HG02798 (cell line): ENCODE results near the gene IL1R2.

Source experiments
- ATAC-seq: cut with Tn5 transposase; IDR thresholded peaks from one replicate; pipeline ENCODE4 v1.9.1; 2021; ENCODE audit warnings: mild to moderate bottlenecking; ENCODE audit not compliant: unreplicated experiment, poor library complexity

The IL1R2 gene

GRCh38 chr2:101991721-101992145 is at the start of gene IL1R2:
TSS of gene IL1R2 (plus strand) at chr2:101991960. CDS start at chr2:102008576, 16,616 bp downstream.
- no peak for ATAC-seq

- ATAC-seq = no peak
Observed at GRCh38 chr2:101942851-101943250, 48.9 kb upstream of the IL1R2 start.

DNA sequence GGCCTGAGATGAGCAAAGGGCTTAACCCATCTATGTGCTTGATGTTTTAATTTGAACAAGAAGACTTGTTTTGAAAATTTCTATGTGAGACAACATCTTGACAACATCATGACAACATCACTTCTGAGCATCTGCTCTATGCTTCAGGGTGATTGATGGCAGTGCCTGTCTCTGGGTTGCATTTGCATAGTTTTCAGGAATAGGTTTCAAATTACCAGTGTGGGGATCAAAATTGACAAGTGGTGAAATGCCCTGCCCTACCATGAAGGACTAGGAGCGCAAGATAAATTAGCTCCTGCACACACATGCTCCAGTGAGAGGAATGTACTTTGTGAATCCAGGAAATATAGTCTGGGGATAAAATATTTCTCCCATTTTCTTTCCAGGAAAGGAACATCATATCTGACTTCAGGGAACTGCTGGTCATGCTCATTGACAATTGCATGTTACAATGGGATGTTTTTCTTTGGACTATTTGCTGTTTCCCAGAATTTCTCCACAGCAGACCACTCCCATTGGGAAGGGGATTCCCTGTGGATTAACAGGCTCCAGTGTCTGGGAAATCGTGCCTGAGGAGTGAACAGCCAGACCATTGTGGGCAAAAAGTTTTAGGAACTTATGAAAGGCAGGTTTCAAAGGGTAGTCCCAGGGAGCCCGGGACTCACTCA is 45.3 kb upstream of the IL1R2 start:
- no peak for ATAC-seq

DNA sequence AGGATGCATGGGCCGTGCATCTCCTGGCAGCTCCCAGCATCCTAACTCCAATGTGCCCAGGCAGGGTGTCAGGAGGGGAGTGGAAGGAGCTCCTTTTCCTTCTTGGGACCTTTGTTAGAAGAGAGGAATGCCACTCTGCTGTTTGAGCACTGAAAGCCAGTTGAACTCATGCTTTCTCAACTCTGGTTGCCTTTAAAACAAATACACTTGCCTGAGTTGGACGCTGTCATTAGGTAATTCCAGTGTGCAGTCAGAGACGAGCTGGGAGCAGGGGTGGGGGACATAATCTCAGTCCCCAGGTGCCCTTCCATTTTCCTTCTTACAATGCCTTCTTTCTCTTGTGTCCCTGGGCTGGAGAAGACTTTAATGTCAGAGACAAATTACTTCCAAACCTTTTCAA is 44.4 kb upstream of the IL1R2 start:
- no peak for ATAC-seq

- no peak for ATAC-seq
Observed at GRCh38 chr2:101948625-101949155, 43.1 kb upstream of the IL1R2 start.

DNA sequence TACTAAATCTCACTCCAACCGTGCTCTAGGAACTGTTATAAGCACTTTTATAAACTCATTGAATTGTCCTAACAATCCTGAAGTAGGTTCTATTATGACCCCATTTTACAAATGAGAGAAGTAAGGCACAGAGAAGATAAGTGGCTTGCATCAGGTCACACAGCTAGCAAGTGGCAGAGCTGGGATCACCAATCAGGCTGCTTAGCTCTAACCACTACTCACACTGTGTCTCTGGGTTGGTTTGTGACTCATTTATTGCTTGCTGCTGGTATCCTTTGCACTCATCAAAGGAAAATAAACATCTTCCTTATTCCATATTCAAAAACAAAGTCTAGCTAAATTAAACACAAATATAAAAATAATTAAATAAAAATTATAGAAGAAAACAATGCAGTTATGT is 42.5 kb upstream of the IL1R2 start:
- ATAC-seq = no peak

- no peak for ATAC-seq
Observed at GRCh38 chr2:101951296-101951695, 40.5 kb upstream of the IL1R2 start.

GRCh38 chr2:101952551-101952950 is 39.2 kb upstream of the IL1R2 start:
- no peak for ATAC-seq

- ATAC-seq = no peak
Observed at GRCh38 chr2:101956465-101957438, 35.0 kb upstream of the IL1R2 start.

DNA sequence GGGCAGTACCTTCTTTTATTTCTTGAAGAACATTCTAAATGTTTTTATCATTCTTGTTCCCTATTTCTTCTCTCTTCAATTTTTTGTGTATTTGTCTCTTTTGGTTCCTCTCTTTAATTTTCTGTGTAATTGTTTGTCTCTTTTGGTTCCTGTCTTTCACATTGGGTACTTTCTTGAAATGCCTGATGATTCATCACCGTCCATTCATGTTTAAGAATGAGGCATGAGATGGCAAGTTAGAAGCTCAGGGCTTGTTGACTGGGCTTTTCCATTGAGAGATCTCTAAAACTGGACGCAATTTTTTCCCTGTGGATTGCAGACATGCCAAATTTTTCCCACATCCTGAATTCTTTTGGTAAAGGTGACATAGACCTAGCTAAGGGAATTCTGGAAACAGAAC is 33.7 kb upstream of the IL1R2 start:
- no peak for ATAC-seq

DNA sequence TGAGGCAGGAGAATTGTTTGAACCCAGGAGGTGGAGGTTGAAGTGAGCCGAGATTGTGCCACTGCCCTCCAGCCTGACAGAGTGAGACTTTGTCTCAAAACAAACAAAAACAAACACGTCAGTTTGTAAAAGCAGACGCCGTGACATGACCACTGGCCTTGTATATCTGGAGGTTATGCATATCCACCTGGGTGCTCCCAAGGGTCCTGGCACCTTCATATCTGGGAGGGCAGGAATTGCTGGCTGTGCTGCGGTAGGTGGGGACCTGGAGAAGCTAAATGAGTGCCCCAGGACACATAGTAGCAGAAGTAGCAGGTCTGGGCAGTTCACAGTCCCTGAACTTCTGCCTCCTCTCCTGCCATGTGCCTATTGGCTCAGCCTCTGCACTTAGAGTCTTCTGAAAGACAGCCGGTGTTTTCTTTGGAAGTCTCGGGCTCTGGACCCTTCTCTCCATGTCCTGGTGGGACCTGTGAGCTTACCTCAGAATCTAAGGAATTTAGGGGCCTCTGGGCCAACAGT is 30.9 kb upstream of the IL1R2 start:
- ATAC-seq = no peak

DNA sequence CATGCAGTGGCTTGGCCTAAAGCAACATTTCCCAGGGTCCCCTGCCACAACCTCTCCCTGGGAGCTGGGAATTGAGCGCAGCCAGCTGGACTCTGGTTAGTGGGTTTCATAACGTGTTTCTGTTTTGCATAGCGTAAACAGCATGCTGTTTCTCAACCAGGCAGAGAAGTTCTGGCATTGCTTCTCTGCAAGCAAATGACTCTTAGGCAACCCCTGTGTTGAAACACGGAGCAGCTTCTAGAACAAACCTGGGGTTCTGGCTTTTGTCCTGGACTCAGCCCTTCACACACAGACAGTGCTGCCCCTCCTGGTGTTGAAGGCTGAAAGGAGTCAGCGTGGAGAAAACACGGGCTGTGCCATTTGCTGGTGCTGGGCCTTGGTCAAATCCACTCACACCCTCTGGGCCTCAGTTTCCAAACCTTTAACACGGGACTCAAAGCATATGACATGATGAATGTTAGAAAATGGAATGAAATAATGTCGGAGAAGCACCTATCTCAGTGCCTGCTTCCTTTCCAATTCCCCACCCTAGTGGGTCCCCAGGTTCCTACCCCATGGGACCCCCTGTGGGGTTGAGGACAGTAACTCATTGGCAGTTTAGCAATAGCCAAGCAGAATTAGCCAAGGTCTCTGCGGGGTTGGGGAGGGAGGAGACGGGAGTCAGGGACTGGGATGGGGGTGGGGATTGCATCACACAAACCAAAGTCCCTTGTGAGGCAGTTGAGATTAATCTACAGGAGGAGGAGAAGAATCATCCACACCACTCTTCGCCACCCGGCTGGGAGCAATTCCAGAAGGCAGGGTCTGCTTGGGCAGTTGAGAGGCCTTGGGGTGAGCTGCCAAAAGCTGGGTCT is 30.2 kb upstream of the IL1R2 start:
- ATAC-seq = no peak

- ATAC-seq = no peak
Observed at GRCh38 chr2:101962309-101962708, 29.5 kb upstream of the IL1R2 start.

DNA sequence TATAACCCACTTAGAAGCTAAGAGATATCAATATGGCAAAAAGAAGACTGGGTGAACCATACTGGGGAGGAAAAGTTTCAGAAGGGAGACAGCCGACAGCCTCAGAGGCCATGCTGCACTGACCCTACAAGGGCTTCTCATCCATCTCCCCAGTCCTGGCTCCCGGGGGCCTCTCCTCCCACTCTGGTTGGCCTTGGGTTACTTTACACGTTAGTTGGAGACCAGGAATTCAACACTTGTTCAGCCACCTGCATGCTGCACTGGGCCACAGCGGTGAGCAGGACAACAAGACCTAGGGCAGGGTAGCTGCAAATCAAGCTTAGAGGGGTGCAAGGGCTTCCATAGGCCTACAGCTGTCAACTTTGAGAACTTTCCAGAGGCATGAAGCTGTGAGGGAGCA is 28.6 kb upstream of the IL1R2 start:
- no peak for ATAC-seq

DNA sequence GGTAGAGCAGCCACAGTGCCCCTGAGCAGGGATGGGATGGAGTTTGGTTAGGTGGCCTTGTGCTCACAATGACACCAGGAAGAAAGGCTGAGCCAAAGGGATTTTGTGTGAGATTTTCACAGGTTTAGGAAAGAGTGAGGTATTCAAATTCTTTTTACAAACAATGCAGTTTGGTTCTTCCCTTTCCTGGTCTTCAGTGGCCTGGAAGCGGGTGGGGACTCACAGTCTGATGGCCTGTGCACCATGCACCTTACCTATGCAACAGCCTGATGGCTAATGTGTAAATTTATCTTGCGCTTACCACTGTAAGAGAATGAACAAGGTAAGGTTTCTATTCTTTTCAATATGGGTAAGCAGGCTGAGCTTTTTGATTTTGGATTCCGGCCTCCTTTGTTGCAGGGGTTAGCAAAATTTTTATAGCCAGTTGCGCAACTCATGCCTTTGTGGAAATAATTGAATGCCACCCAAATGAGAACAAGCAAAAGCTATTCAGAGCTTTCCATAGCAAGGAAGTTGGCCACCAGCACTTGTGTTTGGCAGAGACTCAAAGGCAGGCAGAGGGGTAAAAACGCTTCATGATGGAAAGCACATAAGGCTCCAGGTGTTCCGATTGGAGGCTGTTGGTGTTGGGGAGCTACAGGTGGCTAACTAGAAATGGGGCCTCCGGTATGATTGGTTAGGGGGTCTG is 23.8 kb upstream of the IL1R2 start:
- no peak for ATAC-seq

GRCh38 chr2:101969723-101970122 is 22.0 kb upstream of the IL1R2 start:
- no peak for ATAC-seq

DNA sequence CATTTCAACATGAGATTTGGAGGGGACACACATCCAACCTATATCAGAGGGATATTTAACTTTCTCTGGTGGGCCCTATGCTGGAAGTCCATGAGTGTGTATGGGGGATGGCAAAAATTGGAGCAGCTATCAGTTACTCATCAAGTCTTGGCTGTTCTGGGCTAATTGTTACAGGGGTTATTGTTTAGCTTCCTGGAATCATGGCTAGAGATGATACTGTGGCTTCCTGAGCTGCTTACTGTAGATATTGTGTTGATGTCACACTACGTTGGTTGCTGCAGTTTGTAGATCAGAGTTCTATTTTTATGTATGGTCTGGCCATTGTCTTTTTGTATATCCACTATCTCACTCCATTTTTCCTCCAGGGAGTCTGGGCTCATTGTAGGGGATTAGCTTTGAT is 20.9 kb upstream of the IL1R2 start:
- ATAC-seq = no peak

- ATAC-seq = no peak
Observed at GRCh38 chr2:101971836-101972235, 19.9 kb upstream of the IL1R2 start.

DNA sequence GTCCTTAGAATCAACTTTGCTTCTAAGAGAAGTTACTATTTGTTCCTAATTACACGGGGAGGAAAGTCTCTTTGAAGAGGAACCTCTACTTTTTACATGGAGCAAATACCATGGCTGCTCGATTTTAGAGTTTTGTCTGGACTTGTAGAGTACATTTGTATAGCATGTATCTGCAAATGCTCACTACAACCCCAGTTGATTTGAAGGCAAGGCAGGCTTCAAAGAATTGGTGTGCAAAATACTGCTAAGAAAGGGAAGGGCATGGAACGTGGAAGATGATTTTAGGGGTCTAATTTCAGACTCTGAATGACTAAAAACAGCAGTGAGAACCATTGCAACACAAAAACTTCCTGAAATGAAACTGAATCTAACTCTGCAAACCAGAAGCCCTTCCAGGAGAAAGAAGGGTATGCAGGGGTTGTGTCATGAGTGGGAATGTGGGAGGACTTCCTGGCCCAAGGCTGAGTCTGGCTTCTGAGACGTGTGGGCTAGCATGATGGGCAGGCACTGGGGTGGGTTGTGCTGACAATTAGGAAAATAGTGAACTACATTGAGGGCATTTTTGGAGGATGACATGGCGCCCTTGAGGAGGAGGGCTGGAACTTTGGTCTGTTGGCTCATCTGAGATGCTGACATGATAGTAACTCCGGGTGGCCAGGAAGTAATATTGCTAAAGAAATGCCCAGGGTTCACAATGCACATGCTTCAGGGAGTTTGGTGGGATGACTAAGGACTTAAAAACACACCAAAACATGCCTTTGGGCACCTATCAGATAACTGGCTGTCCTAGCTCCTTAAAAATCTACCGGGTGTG is 18.9 kb upstream of the IL1R2 start:
- no peak for ATAC-seq
